Activated CD4-positive, alpha-beta T cell treated with anti-CD3 and anti-CD28 coated beads, Interleukin-2, amount 50 U/mL, for 24 hours (primary cell): Measurements from ENCODE around the gene PCMT1.
"Not testable (repeated sequence)": the region's sequence is repeated elsewhere in the genome, so short reads cannot be mapped to it uniquely, and the experiment has no call there.

ENCODE experiments used
- DNase-seq, 2 donors: peaks; one replicate each; pipeline ENCODE4 v3.0.0-alpha.2; 2020; ENCODE audit warnings: low read depth in 1 of 2, low spot score in 1 of 2

The PCMT1 gene

GRCh38 chr6:149854017-149854416, 104.5 kb downstream of the PCMT1 start:
- not testable (repeated sequence) for DNase-seq

- DNase-seq, result no peak
These were observed 105.0 kb downstream of the PCMT1 start for GRCh38 chr6:149854532-149854931.

- DNase-seq, result no peak
These were observed 105.6 kb downstream of the PCMT1 start for GRCh38 chr6:149855040-149855654.

- DNase-seq, result no peak
These were observed 106.2 kb downstream of the PCMT1 start for GRCh38 chr6:149855741-149856140.

GRCh38 chr6:149856256-149856994, 106.9 kb downstream of the PCMT1 start:
- DNase-seq, result no peak

- DNase-seq, result no peak
These were observed 108.0 kb downstream of the PCMT1 start for GRCh38 chr6:149857541-149857940.

GRCh38 chr6:149859368-149859767, 109.8 kb downstream of the PCMT1 start:
- no peak for DNase-seq

- DNase-seq, result no peak
These were observed 110.4 kb downstream of the PCMT1 start for GRCh38 chr6:149859938-149860337.

GRCh38 chr6:149860513-149860833, 110.9 kb downstream of the PCMT1 start:
- DNase-seq, result no peak
